T-helper 17 cell (primary cell): Measurements from ENCODE around the gene PSMD3. TPM values are rescaled to one million over a fixed set of nuclear protein-coding genes. Genes with fewer than 3 reads are reported as not detected.

Source experiments
- ATAC-seq: fragments of 150-1000 bp; cut with Tn5 transposase; 2 replicates; pipeline ENCODE4 v1.10.0; 2021; ENCODE audit warnings: mild to moderate bottlenecking, moderate library complexity
- DNase-seq, 3 donors: peaks; one replicate each; pipeline versions ENCODE4 v3.0.0 to v3.0.0-alpha.2; 2020 to 2021
- H3K9me3 ChIP-seq: one replicate; pipeline ENCODE4 v1.7.0; 2013; ENCODE audit warnings: low read length, mild to moderate bottlenecking; ENCODE audit not compliant: control insufficient read depth, poor library complexity, severe bottlenecking
- H3K27ac Mint-ChIP-seq: one replicate; pipeline ENCODE4 v1.8.0; 2022; ENCODE audit warnings: mild to moderate bottlenecking, moderate library complexity, mixed read lengths
- H3K27me3 Mint-ChIP-seq: one replicate; pipeline ENCODE4 v1.8.0; 2022; ENCODE audit warnings: mixed read lengths
- H3K36me3 Mint-ChIP-seq: one replicate; pipeline ENCODE4 v1.8.0; 2022; ENCODE audit warnings: low read depth, mixed read lengths
- H3K4me1 Mint-ChIP-seq: one replicate; pipeline ENCODE4 v1.8.0; 2022; ENCODE audit warnings: mild to moderate bottlenecking, mixed read lengths
- H3K4me3 Mint-ChIP-seq: one replicate; pipeline ENCODE4 v1.8.0; 2022; ENCODE audit warnings: mild to moderate bottlenecking, moderate library complexity, mixed read lengths
- total RNA-seq, 4 donors: library from RNA in 2 of 4; stranded (reverse) in 2 of 4; gene quantifications; one replicate each; pipeline ENCODE4 v1.2.3 and lab custom pipeline; 2022 to 2026

Gene PSMD3
- total RNA-seq, 2 donors from 2014 or later: 51.8 to 63.9 TPM

DNA sequence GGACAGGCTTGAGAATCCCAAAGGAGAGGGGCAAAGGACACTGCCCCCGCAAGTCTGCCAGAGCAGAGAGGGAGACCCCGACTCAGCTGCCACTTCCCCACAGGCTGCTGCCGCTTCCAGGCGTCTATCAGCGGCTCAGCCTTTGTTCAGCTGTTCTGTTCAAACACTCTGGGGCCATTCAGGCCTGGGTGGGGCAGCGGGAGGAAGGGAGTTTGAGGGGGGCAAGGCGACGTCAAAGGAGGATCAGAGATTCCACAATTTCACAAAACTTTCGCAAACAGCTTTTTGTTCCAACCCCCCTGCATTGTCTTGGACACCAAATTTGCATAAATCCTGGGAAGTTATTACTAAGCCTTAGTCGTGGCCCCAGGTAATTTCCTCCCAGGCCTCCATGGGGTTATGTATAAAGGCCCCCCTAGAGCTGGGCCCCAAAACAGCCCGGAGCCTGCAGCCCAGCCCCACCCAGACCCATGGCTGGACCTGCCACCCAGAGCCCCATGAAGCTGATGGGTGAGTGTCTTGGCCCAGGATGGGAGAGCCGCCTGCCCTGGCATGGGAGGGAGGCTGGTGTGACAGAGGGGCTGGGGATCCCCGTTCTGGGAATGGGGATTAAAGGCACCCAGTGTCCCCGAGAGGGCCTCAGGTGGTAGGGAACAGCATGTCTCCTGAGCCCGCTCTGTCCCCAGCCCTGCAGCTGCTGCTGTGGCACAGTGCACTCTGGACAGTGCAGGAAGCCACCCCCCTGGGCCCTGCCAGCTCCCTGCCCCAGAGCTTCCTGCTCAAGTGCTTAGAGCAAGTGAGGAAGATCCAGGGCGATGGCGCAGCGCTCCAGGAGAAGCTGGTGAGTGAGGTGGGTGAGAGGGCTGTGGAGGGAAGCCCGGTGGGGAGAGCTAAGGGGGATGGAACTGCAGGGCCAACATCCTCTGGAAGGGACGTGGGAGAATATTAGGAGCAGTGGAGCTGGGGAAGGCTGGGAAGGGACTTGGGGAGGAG, 34.7 kb downstream of the PSMD3 start, which contains the start of gene CSF3:
TSS of gene CSF3 (plus strand) at position 436 of the 993 bp plus-strand sequence. CDS start at position 471, 35 bp downstream.
- H3K27me3 Mint-ChIP-seq: no peaks in the 10 kb centered on the region
- DNase-seq (no peak), ATAC-seq (no peak)
- H3K4me1 Mint-ChIP-seq: peaks cover 5% of the 10 kb centered on the region
- no peaks in the 10 kb centered on the region for H3K9me3 ChIP-seq
- H3K36me3 Mint-ChIP-seq: peaks cover 4% of the 10 kb centered on the region
- H3K4me3 Mint-ChIP-seq: no peak within 1 kb of the TSS
- H3K27ac Mint-ChIP-seq: no peak within 1 kb of the TSS

GRCh38 chr17:40015998-40016985, 35.7 kb downstream of the PSMD3 start:
- no peak for ATAC-seq
- DNase-seq: no peak
- Mint-ChIP-seq H3K27me3 (no peaks in the 10 kb centered on the region), H3K4me1 (peaks cover 9% of the 10 kb centered on the region), H3K36me3 (peaks cover 5% of the 10 kb centered on the region), H3K27ac (no peak overlapping the region), H3K4me3 (no peak overlapping the region)
- H3K9me3 ChIP-seq: no peaks in the 10 kb centered on the region

- no peak for DNase-seq
- H3K4me1 Mint-ChIP-seq: peaks cover 11% of the 10 kb centered on the region
These were observed 36.9 kb downstream of the PSMD3 start for GRCh38 chr17:40017422-40018080.

GRCh38 chr17:40018211-40019121, 37.9 kb downstream of the PSMD3 start:
- Mint-ChIP-seq H3K4me1 (peaks cover 11% of the 10 kb centered on the region), H3K27me3 (no peaks in the 10 kb centered on the region), H3K27ac (no peak overlapping the region), H3K36me3 (peaks cover 7% of the 10 kb centered on the region), H3K4me3 (no peak overlapping the region)
- H3K9me3 ChIP-seq: no peaks in the 10 kb centered on the region
- ATAC-seq (no peak), DNase-seq (no peak)

More at GRCh38 chr17:40017422-40018080, 36.9 kb downstream of the PSMD3 start:
- ATAC-seq: no peak
- H3K9me3 ChIP-seq: no peaks in the 10 kb centered on the region
- peaks cover 7% of the 10 kb centered on the region for H3K36me3 Mint-ChIP-seq
- H3K27ac Mint-ChIP-seq: no peak overlapping the region
- H3K4me3 Mint-ChIP-seq: no peak overlapping the region
- H3K27me3 Mint-ChIP-seq: no peaks in the 10 kb centered on the region

- no peaks in the 10 kb centered on the region for H3K9me3 ChIP-seq
- Mint-ChIP-seq H3K4me3 (no peak overlapping the region), H3K27me3 (no peaks in the 10 kb centered on the region), H3K27ac (peak overlapping the region; percentile 67), H3K36me3 (peaks cover 7% of the 10 kb centered on the region), H3K4me1 (peaks cover 6% of the 10 kb centered on the region)
- DNase-seq (no peak), ATAC-seq (no peak)
These were observed 38.8 kb downstream of the PSMD3 start for GRCh38 chr17:40019140-40019991.

- Mint-ChIP-seq H3K4me3 (no peak overlapping the region), H3K4me1 (peaks cover 8% of the 10 kb centered on the region), H3K27ac (no peak overlapping the region), H3K36me3 (peaks cover 7% of the 10 kb centered on the region), H3K27me3 (no peaks in the 10 kb centered on the region)
- no peaks in the 10 kb centered on the region for H3K9me3 ChIP-seq
- DNase-seq: no peak
- ATAC-seq: no peak
These were observed 39.5 kb downstream of the PSMD3 start for GRCh38 chr17:40020146-40020545.

GRCh38 chr17:40021451-40021971, 40.9 kb downstream of the PSMD3 start:
- no peak overlapping the region for H3K4me3 Mint-ChIP-seq
- no peak for DNase-seq
- H3K27me3 Mint-ChIP-seq: no peaks in the 10 kb centered on the region
- no peaks in the 10 kb centered on the region for H3K9me3 ChIP-seq
- H3K27ac Mint-ChIP-seq: no peak overlapping the region
- ATAC-seq: no peak
- peaks cover 21% of the 10 kb centered on the region for H3K4me1 Mint-ChIP-seq
- peaks cover 7% of the 10 kb centered on the region for H3K36me3 Mint-ChIP-seq

DNA sequence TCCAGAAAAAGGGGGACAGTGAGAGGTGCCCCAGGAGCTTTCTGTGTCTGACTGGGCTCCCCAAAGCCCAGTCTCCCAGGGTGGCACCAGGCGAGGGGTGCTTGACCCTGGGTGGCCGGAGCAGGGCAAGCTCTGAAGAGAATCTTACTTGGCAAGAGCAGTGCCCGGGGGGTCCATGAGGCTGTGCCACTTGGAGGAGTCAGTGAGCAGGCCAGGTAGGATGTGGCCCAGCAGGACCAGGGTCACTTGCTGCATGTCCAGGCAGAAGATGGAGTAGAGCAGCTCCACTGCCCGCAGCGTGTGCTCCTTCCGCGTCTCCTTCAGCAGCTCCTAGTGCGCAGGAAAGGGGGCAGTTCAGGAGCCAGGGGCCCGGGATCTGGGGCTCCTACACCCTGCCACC, 41.9 kb downstream of the PSMD3 start:
- Mint-ChIP-seq H3K27me3 (no peaks in the 10 kb centered on the region), H3K4me1 (peaks cover 30% of the 10 kb centered on the region), H3K4me3 (no peak overlapping the region), H3K36me3 (peaks cover 7% of the 10 kb centered on the region), H3K27ac (no peak overlapping the region)
- DNase-seq (no peak), ATAC-seq (no peak)
- no peaks in the 10 kb centered on the region for H3K9me3 ChIP-seq

DNA sequence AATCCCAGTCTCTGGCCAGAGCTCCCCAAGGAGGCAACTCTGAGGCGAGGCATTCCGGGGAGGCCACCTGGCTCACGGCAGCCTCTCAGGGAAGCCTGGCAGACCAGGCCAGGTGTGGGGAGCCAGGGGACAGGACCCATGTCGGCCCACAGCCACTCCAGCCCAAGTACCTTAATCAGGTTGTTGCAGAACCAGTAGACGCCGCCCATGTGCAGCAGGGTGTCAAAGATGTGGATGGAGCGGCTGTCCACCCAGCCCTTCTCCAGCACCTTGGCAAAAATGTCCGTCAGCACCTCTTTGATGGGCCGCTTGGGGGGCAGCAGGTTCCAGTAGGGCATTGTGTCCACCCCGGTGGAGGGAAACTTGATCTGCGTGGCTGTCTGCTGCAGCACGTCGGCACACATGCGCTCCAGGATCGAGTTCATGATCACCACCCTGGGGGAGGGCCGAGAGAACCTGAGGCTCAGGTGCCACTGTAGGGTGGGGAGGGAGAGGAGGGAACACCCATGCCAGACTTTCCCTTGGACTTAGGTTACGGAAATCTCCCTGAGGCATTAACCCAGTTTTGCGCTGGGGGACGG, 42.4 kb downstream of the PSMD3 start:
- Mint-ChIP-seq H3K4me1 (peaks cover 30% of the 10 kb centered on the region), H3K36me3 (peaks cover 7% of the 10 kb centered on the region), H3K4me3 (no peak overlapping the region), H3K27me3 (no peaks in the 10 kb centered on the region), H3K27ac (no peak overlapping the region)
- DNase-seq (no peak), ATAC-seq (no peak)
- H3K9me3 ChIP-seq: no peaks in the 10 kb centered on the region

- Mint-ChIP-seq H3K4me1 (peaks cover 30% of the 10 kb centered on the region), H3K27ac (no peak overlapping the region), H3K27me3 (no peaks in the 10 kb centered on the region), H3K36me3 (peaks cover 7% of the 10 kb centered on the region), H3K4me3 (no peak overlapping the region)
- ATAC-seq (no peak), DNase-seq (no peak)
- H3K9me3 ChIP-seq: no peaks in the 10 kb centered on the region
These were observed 43.1 kb downstream of the PSMD3 start for GRCh38 chr17:40023590-40024292.
